ENCODE data around the gene DRAM1. TPM values are rescaled to one million over a fixed set of nuclear protein-coding genes. Genes with fewer than 3 reads are reported as not detected.

The DRAM1 gene
- total RNA-seq, 4 donors from 2014 or later: 4.5 to 8.1 (median 5.9) TPM

DNA sequence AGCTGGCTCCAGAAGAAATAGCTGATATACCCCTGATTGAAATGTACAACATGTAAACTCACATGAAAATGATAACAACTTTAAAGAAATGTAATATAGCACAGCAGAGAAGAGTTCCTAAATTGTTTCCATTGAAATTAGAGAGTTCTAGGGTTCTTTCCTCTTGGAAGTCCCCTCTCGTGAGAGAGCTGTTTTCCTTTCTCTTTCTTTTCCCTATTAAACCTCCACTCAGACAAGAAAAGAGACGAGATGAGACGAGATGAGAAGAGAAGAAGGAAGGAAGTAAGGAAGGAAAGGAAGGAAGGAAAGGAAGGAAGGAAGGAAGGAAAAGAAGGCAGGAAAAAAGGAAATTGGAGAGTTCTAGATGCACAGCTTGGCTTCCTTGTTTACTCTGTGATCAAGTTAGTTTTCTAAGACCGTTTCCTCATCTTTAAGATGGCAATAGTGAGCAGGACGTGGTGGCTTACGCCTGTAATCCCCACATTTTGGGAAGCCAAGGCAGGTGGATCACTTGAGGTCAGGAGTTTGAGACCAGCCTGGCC is 11.9 kb downstream of the DRAM1 start:
- H3K4me3 ChIP-seq (ENCODE audit: low read depth, poor library complexity, severe bottlenecking): no peak overlapping the region
- DNase-seq (ENCODE audit: low spot score in 2 of 2): no peak
- intact Hi-C loops (cut with DNase I; ENCODE audit: low total_unique reads): no loop called here
- TF ChIP-seq, protein P1, sequence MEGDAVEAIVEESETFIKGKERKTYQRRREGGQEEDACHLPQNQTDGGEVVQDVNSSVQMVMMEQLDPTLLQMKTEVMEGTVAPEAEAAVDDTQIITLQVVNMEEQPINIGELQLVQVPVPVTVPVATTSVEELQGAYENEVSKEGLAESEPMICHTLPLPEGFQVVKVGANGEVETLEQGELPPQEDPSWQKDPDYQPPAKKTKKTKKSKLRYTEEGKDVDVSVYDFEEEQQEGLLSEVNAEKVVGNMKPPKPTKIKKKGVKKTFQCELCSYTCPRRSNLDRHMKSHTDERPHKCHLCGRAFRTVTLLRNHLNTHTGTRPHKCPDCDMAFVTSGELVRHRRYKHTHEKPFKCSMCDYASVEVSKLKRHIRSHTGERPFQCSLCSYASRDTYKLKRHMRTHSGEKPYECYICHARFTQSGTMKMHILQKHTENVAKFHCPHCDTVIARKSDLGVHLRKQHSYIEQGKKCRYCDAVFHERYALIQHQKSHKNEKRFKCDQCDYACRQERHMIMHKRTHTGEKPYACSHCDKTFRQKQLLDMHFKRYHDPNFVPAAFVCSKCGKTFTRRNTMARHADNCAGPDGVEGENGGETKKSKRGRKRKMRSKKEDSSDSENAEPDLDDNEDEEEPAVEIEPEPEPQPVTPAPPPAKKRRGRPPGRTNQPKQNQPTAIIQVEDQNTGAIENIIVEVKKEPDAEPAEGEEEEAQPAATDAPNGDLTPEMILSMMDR (IDR thresholded peaks at IDR 0.05): no peak
- TF ChIP-seq POLR2A (IDR thresholded peaks at IDR 0.05): no peak
- WGBS, 2 donors: 74 to 81% methylated on average over 6 of the region's 6 CpGs

DNA sequence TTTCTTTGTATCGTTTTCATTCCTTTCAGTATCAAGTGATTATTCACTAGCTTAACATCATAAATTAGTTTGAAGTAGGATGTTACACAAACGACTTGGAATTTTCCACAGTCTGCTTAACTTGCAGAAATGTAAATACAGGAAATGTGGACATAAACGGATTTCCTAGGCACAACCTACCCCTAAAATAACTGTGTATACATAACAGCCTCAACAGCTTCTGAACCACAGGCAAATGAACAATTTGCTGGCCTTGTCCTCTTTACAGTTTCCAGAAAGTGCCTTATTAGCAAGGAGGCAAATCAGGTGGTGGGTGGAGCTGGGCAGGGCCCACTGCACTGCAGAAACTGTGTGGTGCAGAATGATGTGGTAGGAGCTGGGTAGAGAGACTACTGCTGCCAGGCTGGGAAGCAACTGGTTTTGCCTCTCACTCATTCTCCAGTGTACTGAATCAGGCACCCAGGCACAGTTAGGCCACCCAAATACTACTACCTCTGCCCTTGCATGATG is 14.1 kb downstream of the DRAM1 start:
- TF ChIP-seq, protein P1 (IDR thresholded peaks at IDR 0.05): no peak
- TF ChIP-seq POLR2A (IDR thresholded peaks at IDR 0.05): no peak
- intact Hi-C loops (cut with DNase I; ENCODE audit: low total_unique reads): no loop called here
- no peak overlapping the region for H3K4me3 ChIP-seq (ENCODE audit: low read depth, poor library complexity, severe bottlenecking)
- WGBS, 2 donors: 7 to 10% methylated on average over 3 of the region's 3 CpGs
- peak in 1 of 2 donors; percentile 40 for DNase-seq (ENCODE audit: low spot score in 2 of 2)

DNA sequence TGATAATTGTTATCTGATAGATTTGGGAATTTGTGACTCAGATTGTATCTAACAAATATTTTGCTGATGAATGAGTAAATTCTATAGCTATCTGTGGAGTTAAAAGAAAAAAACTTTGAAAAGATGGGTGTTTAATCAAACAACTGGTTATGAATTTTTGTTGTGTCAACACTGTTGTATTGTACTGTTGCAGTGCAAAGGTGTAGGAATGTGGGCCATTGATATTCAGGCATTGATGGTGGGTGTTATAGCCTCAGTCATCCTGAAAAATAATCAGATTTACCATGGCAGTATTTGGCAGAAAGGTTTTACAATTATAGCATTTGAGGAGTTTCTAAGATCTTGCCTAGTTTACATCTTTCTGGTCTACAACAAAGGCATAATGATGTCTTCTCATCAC is 15.4 kb downstream of the DRAM1 start:
- no peak for TF ChIP-seq POLR2A (IDR thresholded peaks at IDR 0.05)
- TF ChIP-seq, protein P1 (IDR thresholded peaks at IDR 0.05): no peak
- intact Hi-C loops (cut with DNase I; ENCODE audit: low total_unique reads): no loop called here
- DNase-seq (ENCODE audit: low spot score in 2 of 2): no peak
- no peak overlapping the region for H3K4me3 ChIP-seq (ENCODE audit: low read depth, poor library complexity, severe bottlenecking)

DNA sequence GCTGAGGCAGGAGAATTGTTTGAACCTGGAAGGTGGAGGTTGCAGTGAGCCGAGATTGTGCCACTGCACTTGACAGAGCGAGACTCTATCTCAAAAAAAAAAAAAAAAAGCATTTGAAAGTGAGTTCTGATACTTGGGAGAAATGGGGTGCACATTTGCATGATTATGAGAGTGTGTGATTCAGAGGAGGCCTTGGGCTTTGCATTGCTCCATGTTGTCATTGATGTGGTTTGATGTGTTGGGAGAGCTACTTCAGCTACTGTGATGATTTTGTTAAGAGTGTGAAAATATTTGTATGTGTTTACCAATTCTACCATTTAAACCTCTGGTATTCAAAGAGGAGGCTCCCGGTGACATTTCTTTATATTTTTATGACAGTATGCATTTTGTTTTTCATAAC is 24.4 kb downstream of the DRAM1 start:
- intact Hi-C loops (cut with DNase I; ENCODE audit: low total_unique reads): no loop called here
- no peak overlapping the region for H3K4me3 ChIP-seq (ENCODE audit: low read depth, poor library complexity, severe bottlenecking)
- TF ChIP-seq, protein P1 (IDR thresholded peaks at IDR 0.05): no peak
- no peak for TF ChIP-seq POLR2A (IDR thresholded peaks at IDR 0.05)
- 79 to 81% methylated on average over 3 of the region's 3 CpGs for WGBS, 2 donors
- DNase-seq (ENCODE audit: low spot score in 2 of 2): no peak

DNA sequence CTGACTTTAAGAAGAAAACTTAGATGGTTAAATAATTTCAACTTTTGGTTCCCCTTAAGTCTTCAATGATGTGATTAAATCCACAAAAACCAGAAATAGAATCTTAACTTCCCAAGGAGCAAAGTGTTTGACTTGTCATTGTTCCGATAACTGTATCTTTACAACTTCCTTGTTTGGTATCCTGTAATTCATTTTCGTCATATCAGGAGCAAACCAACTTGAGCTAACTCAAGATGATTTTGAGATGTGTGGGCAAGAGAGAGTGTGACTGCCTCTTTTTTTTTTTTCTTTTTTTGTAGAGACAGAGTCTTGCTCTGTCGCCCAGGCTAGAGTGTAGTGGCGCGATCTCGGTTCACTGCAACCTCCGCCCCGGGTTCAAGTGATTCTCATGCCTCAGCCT is 25.3 kb downstream of the DRAM1 start:
- no peak for DNase-seq (ENCODE audit: low spot score in 2 of 2)
- WGBS, 2 donors: 88 to 92% methylated on average over 8 of the region's 8 CpGs
- intact Hi-C loops (cut with DNase I; ENCODE audit: low total_unique reads): no loop called here
- H3K4me3 ChIP-seq (ENCODE audit: low read depth, poor library complexity, severe bottlenecking): no peak overlapping the region
- no peak for TF ChIP-seq POLR2A (IDR thresholded peaks at IDR 0.05)
- TF ChIP-seq, protein P1 (IDR thresholded peaks at IDR 0.05): no peak

DNA sequence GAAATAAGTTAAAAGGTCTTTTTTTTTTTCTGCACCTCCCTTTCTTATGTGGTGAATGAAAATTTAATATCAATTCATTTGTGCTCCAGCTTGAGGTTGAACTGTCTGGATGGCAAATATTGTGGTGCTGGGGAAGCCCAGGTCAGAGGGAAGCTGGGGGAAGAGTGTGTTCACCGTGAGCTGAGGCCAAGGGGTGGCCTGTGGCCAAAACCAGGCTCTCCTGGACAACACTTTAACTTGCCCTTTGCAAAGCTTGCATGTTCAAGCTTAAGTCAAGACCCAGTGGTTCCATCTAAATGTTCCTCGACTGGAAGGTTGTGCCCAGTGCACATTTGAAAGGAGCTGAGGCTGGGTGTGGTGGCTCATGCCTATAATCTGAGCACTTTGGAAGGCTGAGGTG is 28.8 kb downstream of the DRAM1 start:
- DNase-seq (ENCODE audit: low spot score in 2 of 2): no peak
- intact Hi-C loops (cut with DNase I; ENCODE audit: low total_unique reads): no loop called here
- no peak overlapping the region for H3K4me3 ChIP-seq (ENCODE audit: low read depth, poor library complexity, severe bottlenecking)
- WGBS, 2 donors: 79 to 89% methylated on average over 2 of the region's 2 CpGs
- TF ChIP-seq, protein P1 (IDR thresholded peaks at IDR 0.05): no peak
- TF ChIP-seq POLR2A (IDR thresholded peaks at IDR 0.05): no peak

Data from lower leg skin (tissue), 4 donors.